ENCODE results near the gene SLC11A1.

GRCh38 chr2:218434456-218434855 is 52.4 kb downstream of the SLC11A1 start:
- TF ChIP-seq CTCF (IDR thresholded peaks at IDR 0.05) (no peak), POLR2A (IDR thresholded peaks at IDR 0.05) (no peak)

Measured in tibial nerve (tissue), 3 donors.